Thyroid gland (tissue), 4 donors: ENCODE data around the gene JUP. TPM values are rescaled to one million over a fixed set of nuclear protein-coding genes. Genes with fewer than 3 reads are reported as not detected.

Experiments
- DNase-seq, 2 donors: peaks; one replicate each; pipeline ENCODE4 v3.0.0-alpha.2; 2019
- H3K27ac ChIP-seq, 3 donors: fragments of 200-600 bp; sonication (generic); 1 replicate in 2 of 3; 2 replicates in 1 of 3; pipeline ENCODE4 v1.5.1; 2016 to 2019; ENCODE audit warnings: mild to moderate bottlenecking in 1 of 3, moderate library complexity in 1 of 3
- H3K27me3 ChIP-seq: fragments of 200-600 bp; sonication (generic); one replicate; pipeline ENCODE4 v1.5.1; 2019
- H3K36me3 ChIP-seq, 2 donors: fragments of 200-600 bp; sonication (generic); one replicate each; pipeline ENCODE4 v1.5.1; 2016 to 2019
- H3K4me1 ChIP-seq, 2 donors: fragments of 200-600 bp; sonication (generic); one replicate each; pipeline ENCODE4 v1.5.1; 2017 to 2019
- H3K4me3 ChIP-seq, 3 donors: fragments of 200-600 bp; sonication (generic); replicated peaks in 1 of 3; 1 replicate in 2 of 3; 2 replicates in 1 of 3; pipeline ENCODE4 v1.5.1; 2016; ENCODE audit warnings: mild to moderate bottlenecking in 1 of 3
- H3K9me3 ChIP-seq: fragments of 200-600 bp; sonication (generic); one replicate; pipeline ENCODE4 v1.5.1; 2017
- POLR2A ChIP-seq, 2 donors: fragments of 450-650 bp; IDR thresholded peaks; one replicate each; pipeline ENCODE4 v1.6.1; 2017; ENCODE audit warnings: antibody characterized with exemption in 2 of 2, mild to moderate bottlenecking in 2 of 2, moderate library complexity in 1 of 2
- WGBS, 2 donors: methylation state at CpG; one replicate each; pipeline ENCODE4 v1.1.5; 2017; 5-methylcytosine and 5-hydroxymethylcytosine counted together
- intact Hi-C: fragments of 100-400 bp; cut with DNase I; formaldehyde crosslinking; loops from one replicate; pipeline ENCODE4 v1.15.1; 2023
- total RNA-seq, 4 donors: library from RNA; depleted of rRNA; stranded (reverse); fragments of >200 nt; gene quantifications; one replicate each; pipeline ENCODE4 v1.2.3, GENCODE V29; 2016
- TF ChIP-seq, protein P1 (sequence below), 6 experiments: fragments of 200-600 bp in 3 of 6; fragments of 450-650 bp in 3 of 6; sonication (generic) in 3 of 6; IDR thresholded peaks; one replicate each; pipeline ENCODE4 v1.5.1; 2016 to 2019; ENCODE audit warnings: antibody characterized with exemption in 6 of 6, mild to moderate bottlenecking in 2 of 6, inconsistent platforms in 1 of 6, moderate library complexity in 1 of 6

The JUP gene
- total RNA-seq, 4 donors from 2014 or later = 127 to 356 (median 250) TPM

DNA sequence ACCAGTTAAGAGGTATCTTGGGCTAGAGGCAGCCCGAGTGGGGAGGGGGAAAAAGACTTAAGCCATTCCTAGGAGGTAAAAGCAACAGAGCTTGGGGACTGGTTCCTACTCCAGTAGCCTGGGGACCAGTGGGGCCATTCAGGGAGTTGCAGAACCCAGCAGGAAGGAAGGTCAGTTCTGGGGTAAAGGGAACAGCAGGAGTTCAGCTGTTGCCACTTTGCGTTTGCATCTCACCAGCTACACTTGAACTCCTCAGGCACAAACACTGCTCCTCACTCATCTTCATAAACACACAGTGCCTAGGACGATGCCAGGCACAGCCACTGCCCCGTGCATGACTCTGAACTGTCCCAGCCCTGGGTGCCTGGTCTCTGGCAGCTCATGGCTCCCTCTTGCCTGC, 56.0 kb downstream of the JUP start:
- intact Hi-C loops = loop anchor here (10.0 kb wide), 2 partner anchors 154 to 234 kb away; partner anchors contain the start of gene CNP
- Histone ChIP-seq H3K36me3 (no peaks in the 10 kb centered on the region), H3K9me3 (no peaks in the 10 kb centered on the region), H3K4me3 (no peak overlapping the region), H3K27ac (no peak overlapping the region), H3K27me3 (no peaks in the 10 kb centered on the region), H3K4me1 (peaks cover 15 to 23% of the 10 kb centered on the region in 2 donors)
- no peak for DNase-seq
- no peak for TF ChIP-seq POLR2A (IDR thresholded peaks at IDR 0.05)
- TF ChIP-seq, protein P1, sequence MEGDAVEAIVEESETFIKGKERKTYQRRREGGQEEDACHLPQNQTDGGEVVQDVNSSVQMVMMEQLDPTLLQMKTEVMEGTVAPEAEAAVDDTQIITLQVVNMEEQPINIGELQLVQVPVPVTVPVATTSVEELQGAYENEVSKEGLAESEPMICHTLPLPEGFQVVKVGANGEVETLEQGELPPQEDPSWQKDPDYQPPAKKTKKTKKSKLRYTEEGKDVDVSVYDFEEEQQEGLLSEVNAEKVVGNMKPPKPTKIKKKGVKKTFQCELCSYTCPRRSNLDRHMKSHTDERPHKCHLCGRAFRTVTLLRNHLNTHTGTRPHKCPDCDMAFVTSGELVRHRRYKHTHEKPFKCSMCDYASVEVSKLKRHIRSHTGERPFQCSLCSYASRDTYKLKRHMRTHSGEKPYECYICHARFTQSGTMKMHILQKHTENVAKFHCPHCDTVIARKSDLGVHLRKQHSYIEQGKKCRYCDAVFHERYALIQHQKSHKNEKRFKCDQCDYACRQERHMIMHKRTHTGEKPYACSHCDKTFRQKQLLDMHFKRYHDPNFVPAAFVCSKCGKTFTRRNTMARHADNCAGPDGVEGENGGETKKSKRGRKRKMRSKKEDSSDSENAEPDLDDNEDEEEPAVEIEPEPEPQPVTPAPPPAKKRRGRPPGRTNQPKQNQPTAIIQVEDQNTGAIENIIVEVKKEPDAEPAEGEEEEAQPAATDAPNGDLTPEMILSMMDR (IDR thresholded peaks at IDR 0.05) = no peak
- 69 to 75% methylated on average over 4 of the region's 4 CpGs for WGBS, 2 donors

DNA sequence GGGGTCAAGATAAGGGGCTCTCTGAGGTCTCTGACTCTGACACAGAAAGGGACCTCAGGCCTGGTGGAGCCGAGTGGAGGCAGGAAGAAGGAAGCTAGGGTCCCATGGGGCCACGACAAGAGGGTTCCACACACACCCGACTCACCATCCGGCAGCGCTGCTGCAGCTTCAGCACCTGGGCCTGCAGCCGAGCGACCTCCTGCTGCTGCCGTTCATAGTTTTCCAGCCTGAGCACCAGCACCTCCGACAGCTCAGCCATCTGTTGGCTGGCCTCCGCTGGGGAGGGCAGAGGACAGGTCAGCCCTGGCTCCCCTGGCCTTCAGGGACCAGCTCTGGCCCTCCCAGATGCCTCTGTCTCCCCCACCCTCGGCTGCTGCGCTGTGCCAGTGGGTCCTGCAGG, 58.5 kb downstream of the JUP start:
- no peaks in the 10 kb centered on the region for H3K27me3 ChIP-seq
- TF ChIP-seq POLR2A (IDR thresholded peaks at IDR 0.05) = no peak
- TF ChIP-seq, protein P1 (IDR thresholded peaks at IDR 0.05) = no peak
- no peaks in the 10 kb centered on the region for H3K9me3 ChIP-seq
- 75 to 91% methylated on average over 10 to 11 of the region's 12 CpGs for WGBS, 2 donors
- H3K4me1 ChIP-seq = peaks cover 0 to 4% of the 10 kb centered on the region in 2 donors
- no peak overlapping the region for H3K4me3 ChIP-seq
- intact Hi-C loops = no loop called here
- H3K27ac ChIP-seq = no peak overlapping the region
- no peaks in the 10 kb centered on the region for H3K36me3 ChIP-seq
- DNase-seq = no peak

DNA sequence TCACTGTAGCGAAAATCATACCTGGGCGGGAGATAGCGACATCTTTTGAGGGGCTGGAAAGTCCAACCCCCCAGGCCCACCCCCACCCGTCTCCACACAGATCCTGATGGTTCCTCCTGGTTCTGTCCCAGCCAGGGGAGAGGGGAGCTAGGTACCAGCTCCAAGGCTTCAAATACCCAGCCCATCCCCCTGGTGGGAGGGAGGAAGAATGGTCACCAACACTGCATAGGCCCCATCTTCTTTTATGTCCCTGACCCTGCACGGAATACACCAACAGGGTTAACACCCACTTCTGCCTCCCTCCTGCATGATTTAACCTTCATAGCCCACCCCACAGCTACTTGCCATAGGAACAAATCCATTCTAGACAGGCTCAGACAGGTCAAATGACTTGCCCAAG, 61.4 kb downstream of the JUP start:
- DNase-seq = no peak
- 95% methylated on average over 5 of the region's 5 CpGs for whole genome bisulfite sequencing, 2 donors
- Histone ChIP-seq H3K4me3 (no peak overlapping the region), H3K27me3 (no peaks in the 10 kb centered on the region), H3K36me3 (no peaks in the 10 kb centered on the region), H3K4me1 (peaks cover 0 to 4% of the 10 kb centered on the region in 2 donors), H3K27ac (no peak overlapping the region), H3K9me3 (no peaks in the 10 kb centered on the region)
- intact Hi-C loops = no loop called here
- TF ChIP-seq, protein P1 (IDR thresholded peaks at IDR 0.05) = no peak
- TF ChIP-seq POLR2A (IDR thresholded peaks at IDR 0.05) = no peak

DNA sequence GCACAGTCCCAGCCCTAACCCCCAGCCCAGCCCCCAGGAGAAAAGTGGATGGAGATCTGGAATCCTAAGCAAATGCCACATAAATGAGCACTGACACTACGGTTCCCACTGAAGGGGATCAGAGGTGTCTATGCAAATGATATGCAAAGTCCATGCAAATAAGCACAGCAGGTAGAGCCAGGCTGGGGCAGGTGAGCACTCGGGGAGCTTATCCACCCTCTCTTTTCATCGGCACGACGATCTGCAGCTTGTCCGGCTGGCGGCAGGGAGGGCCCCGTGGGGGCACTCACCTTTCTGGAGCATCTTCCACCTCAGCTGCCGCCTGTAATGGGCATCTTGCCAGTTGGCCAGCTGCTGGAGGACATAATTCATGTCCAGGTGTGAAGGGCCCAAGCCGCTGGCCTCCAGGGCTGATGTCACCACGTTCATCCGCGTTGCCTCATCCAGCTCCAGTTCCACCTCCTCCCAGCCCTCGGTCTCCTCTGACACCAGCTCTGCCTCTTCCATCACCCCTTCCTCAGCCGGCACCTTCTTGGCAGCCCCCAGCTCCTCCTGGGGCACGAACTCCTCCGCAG, 61.9 kb downstream of the JUP start:
- Histone ChIP-seq H3K9me3 (no peaks in the 10 kb centered on the region), H3K27me3 (no peaks in the 10 kb centered on the region), H3K36me3 (no peaks in the 10 kb centered on the region), H3K4me3 (no peak overlapping the region), H3K4me1 (peaks cover 0 to 4% of the 10 kb centered on the region in 2 donors), H3K27ac (no peak overlapping the region)
- DNase-seq = no peak
- TF ChIP-seq POLR2A (IDR thresholded peaks at IDR 0.05) = no peak
- TF ChIP-seq, protein P1 (IDR thresholded peaks at IDR 0.05) = no peak
- 74 to 79% methylated on average over 16 of the region's 17 CpGs for WGBS, 2 donors
- intact Hi-C loops = no loop called here

DNA sequence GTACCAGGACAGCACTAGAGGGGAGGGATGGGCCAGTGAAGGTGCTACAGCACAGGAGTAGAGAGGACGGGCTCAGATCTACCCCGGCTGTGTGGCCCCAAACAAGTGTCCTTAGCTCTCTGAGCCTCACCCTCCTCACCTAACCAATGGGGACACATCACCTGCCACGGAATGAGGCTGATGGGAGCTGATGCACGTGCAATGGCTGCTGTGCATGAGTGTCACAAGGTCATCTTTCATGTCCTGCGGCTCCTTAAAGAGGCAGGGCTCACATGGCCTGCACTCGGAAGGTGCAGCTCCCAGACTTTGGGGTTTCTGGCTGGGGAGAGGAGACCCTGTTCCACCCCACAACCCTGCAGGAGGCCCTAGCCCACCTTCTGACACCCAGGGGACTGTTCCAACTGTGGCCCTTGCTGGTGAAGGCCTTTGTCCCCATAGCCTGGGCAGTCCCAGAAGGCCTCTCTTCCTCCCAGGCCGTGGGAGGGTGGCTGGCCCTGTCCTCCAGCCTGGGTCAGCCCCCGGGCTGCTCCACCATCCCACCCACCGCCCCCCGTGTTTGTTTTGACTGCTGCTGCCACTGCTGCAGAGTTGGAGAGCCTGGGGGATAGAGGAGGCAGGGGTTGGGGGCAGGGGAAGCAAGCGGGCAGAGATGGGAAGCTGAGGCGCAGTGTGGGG, 62.6 kb downstream of the JUP start:
- TF ChIP-seq POLR2A (IDR thresholded peaks at IDR 0.05) = no peak
- TF ChIP-seq, protein P1 (IDR thresholded peaks at IDR 0.05) = no peak
- intact Hi-C loops = no loop called here
- Histone ChIP-seq H3K27ac (no peak overlapping the region), H3K27me3 (no peaks in the 10 kb centered on the region), H3K4me1 (peaks cover 0 to 4% of the 10 kb centered on the region in 2 donors), H3K9me3 (no peaks in the 10 kb centered on the region), H3K36me3 (no peaks in the 10 kb centered on the region), H3K4me3 (no peak overlapping the region)
- WGBS, 2 donors = 70 to 83% methylated on average over 6 to 11 of the region's 12 CpGs
- DNase-seq = no peak
